ENCODE measurements around the gene TIAM2. TPM values are rescaled to one million over a fixed set of nuclear protein-coding genes. Genes with fewer than 3 reads are reported as not detected.
A peak's percentile ranks its signal among the peaks of the same experiment; 100 is the strongest.
"Not testable (repeated sequence)": the region's sequence is repeated elsewhere in the genome, so short reads cannot be mapped to it uniquely, and the experiment has no call there.

The TIAM2 gene
- total RNA-seq, 4 donors from 2014 or later: 4.2 to 12.7 (median 7.5) TPM

DNA sequence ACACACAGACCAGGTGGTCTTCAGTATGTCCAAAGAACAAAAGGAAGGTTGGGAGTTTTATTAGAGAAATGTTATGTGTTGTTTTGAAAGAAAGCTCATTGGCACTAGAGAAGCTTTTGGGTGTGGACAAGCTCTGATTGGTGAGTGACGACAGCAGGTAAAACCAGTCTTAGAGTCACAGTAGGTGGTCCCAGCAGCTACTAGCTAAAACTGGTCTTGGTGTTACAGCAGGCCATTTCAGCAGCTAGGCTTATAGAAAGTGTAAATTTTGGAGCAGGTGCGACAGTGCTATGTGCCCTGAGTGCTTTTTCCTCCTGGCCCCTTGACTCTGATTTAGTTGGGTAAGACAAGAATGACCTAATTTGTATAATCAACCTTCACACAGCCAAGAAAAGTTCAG is 272.3 kb downstream of the TIAM2 start:
- no peaks in the 10 kb centered on the region for H3K27me3 ChIP-seq
- WGBS, 2 donors (ENCODE audit: low coverage in 1 of 2): 67 to 86% methylated on average over 1 to 2 of the region's 2 CpGs

GRCh38 chr6:155268088-155268867 is 273.2 kb downstream of the TIAM2 start:
- DNase-seq; H3K27me3 ChIP-seq; intact Hi-C loops (cut with DNase I; ENCODE audit: low total_unique reads); H3K9me3 ChIP-seq; H3K4me3 ChIP-seq; H3K36me3 ChIP-seq: not testable (repeated sequence)
- H3K4me1 ChIP-seq: peaks cover 0 to 16% (median 0%) of the 10 kb centered on the region in 4 donors
- peak overlapping the region in 1 of 4 donors; percentile 18 for H3K27ac ChIP-seq
- peak in 2 of 5 experiments; percentile 27 to 41 for TF ChIP-seq CTCF (IDR thresholded peaks at IDR 0.05)
- 87 to 100% methylated on average over 1 to 3 of the region's 5 CpGs for WGBS, 2 donors (ENCODE audit: low coverage in 1 of 2)
- in situ Hi-C loops (cut with MboI; ENCODE audit: low pct_ligation_motif_present in 1 of 4, low pct_unique_long_range_greater_than_20kb in 1 of 4, low sequenced_read_pairs in 3 of 4): loop anchor here in 1 of 4 donors (25.0 kb wide), 1 partner anchor 331 kb away; no protein-coding TSS in a partner anchor

More for the DNA sequence above, 272.3 kb downstream of the TIAM2 start:
- Histone ChIP-seq H3K27ac (peak overlapping the region in 1 of 4 donors; percentile 0), H3K36me3 (no peaks in the 10 kb centered on the region), H3K4me3 (no peak overlapping the region), H3K9me3 (no peaks in the 10 kb centered on the region), H3K4me1 (peaks cover 0 to 7% (median 0%) of the 10 kb centered on the region in 4 donors)
- intact Hi-C loops (cut with DNase I; ENCODE audit: low total_unique reads): no loop called here
- in situ Hi-C loops (cut with MboI; ENCODE audit: low pct_ligation_motif_present in 1 of 4, low pct_unique_long_range_greater_than_20kb in 1 of 4, low sequenced_read_pairs in 3 of 4): loop anchor here in 1 of 4 donors (25.0 kb wide), 1 partner anchor 330 kb away; no protein-coding TSS in a partner anchor
- no peak for TF ChIP-seq POLR2AphosphoS5 (IDR thresholded peaks at IDR 0.05)
- no peak for TF ChIP-seq CTCF (IDR thresholded peaks at IDR 0.05)
- TF ChIP-seq POLR2A (IDR thresholded peaks at IDR 0.05): no peak
- no peak for TF ChIP-seq EP300 (IDR thresholded peaks at IDR 0.05; ENCODE audit: low read depth)
- DNase-seq: no peak

DNA sequence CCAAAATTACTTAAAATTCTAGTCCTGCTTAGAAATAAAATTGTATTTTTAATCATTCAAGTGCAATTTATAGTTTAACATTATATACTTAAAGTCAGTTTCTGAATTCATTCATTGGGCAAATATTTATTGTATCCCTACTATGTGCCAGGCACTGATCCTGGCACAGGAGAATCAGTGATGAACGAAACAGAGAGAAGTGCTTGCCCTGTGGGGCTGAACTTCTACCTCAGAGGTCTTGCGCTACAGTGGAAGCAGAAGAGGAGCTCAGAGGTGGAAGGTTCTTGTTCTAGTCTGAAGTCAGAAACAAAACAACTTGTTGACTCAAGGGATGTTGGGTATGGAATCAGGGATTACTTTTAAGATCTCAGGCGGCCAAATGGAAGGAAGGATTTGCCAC is 274.6 kb downstream of the TIAM2 start:
- H3K27me3 ChIP-seq: no peaks in the 10 kb centered on the region
- DNase-seq: no peak
- in situ Hi-C loops (cut with MboI; ENCODE audit: low pct_ligation_motif_present in 1 of 4, low pct_unique_long_range_greater_than_20kb in 1 of 4, low sequenced_read_pairs in 3 of 4) (loop anchor here in 1 of 4 donors (25.0 kb wide), 1 partner anchor 332 kb away; no protein-coding TSS in a partner anchor), intact Hi-C loops (cut with DNase I; ENCODE audit: low total_unique reads) (no loop called here)
- no peaks in the 10 kb centered on the region for H3K9me3 ChIP-seq
- TF ChIP-seq EP300 (IDR thresholded peaks at IDR 0.05; ENCODE audit: low read depth): no peak
- TF ChIP-seq POLR2A (IDR thresholded peaks at IDR 0.05): no peak
- no peak for TF ChIP-seq POLR2AphosphoS5 (IDR thresholded peaks at IDR 0.05)
- no peak for TF ChIP-seq CTCF (IDR thresholded peaks at IDR 0.05)
- H3K27ac ChIP-seq: no peak overlapping the region
- peaks cover 0 to 30% (median 2%) of the 10 kb centered on the region in 4 donors for H3K4me1 ChIP-seq
- H3K36me3 ChIP-seq: no peaks in the 10 kb centered on the region
- H3K4me3 ChIP-seq: no peak overlapping the region
- WGBS, 2 donors (ENCODE audit: low coverage in 1 of 2): 83 to 100% methylated on average over 1 to 3 of the region's 3 CpGs

- intact Hi-C loops (cut with DNase I; ENCODE audit: low total_unique reads): no loop called here
- TF ChIP-seq POLR2AphosphoS5 (IDR thresholded peaks at IDR 0.05) (no peak), EP300 (IDR thresholded peaks at IDR 0.05; ENCODE audit: low read depth) (no peak), POLR2A (IDR thresholded peaks at IDR 0.05) (no peak), CTCF (IDR thresholded peaks at IDR 0.05) (no peak)
- Histone ChIP-seq H3K27me3 (no peaks in the 10 kb centered on the region), H3K9me3 (no peaks in the 10 kb centered on the region), H3K4me1 (peaks cover 0 to 30% (median 2%) of the 10 kb centered on the region in 4 donors), H3K4me3 (no peak overlapping the region), H3K36me3 (no peaks in the 10 kb centered on the region), H3K27ac (peak overlapping the region in 1 of 4 donors; percentile 12)
- in situ Hi-C loops (cut with MboI; ENCODE audit: low pct_ligation_motif_present in 1 of 4, low pct_unique_long_range_greater_than_20kb in 1 of 4, low sequenced_read_pairs in 3 of 4): loop anchor here in 1 of 4 donors (25.0 kb wide), 1 partner anchor 333 kb away; no protein-coding TSS in a partner anchor
- no peak for DNase-seq
- 89% methylated on average over 4 to 7 of the region's 7 CpGs for WGBS, 2 donors (ENCODE audit: low coverage in 1 of 2)
Observed at GRCh38 chr6:155270561-155271091, 275.5 kb downstream of the TIAM2 start.

Measured in transverse colon (tissue), 4 donors.